IMR-90 (cell line): ENCODE measurements around the gene FZD7. TPM values are rescaled to one million over a fixed set of nuclear protein-coding genes. Genes with fewer than 3 reads are reported as not detected.

Source experiments
- ATAC-seq: fragments of 200-7000 bp; cut with Tn5 transposase; 2 replicates; pipeline ENCODE4 v1.9.1; 2020; ENCODE audit warnings: low read depth, mild to moderate bottlenecking, moderate library complexity
- BruUV-seq: library from RNA; stranded (reverse); fragments of 400-500 nt; replicated peaks from 2 replicates; lab custom pipeline; 2021; lab: Mats Ljungman, UMichigan
- CTCF ChIA-PET: fragments of 300-600 bp; formaldehyde crosslinking; extraction: SDS; loops from one replicate; lab custom pipeline; 2021; ENCODE audit warnings: antibody characterized with exemption; lab: Yijun Ruan, JAX
- POLR2A ChIA-PET: fragments of 300-600 bp; sonication (Branson Sonifier 250); formaldehyde crosslinking; loops from one replicate; lab custom pipeline; 2022; ENCODE audit warnings: antibody characterized with exemption; ENCODE audit not compliant: unreplicated experiment; lab: Charles Lee
- DNase-seq: peaks from one replicate; pipeline ENCODE4 v3.0.0; 2013
- H2AFZ ChIP-seq: replicated peaks from 2 replicates; pipeline ENCODE3; 2013; ENCODE audit warnings: low read length, mild to moderate bottlenecking; ENCODE audit not compliant: poor library complexity
- H2AK5ac ChIP-seq: 2 replicates; pipeline ENCODE4 v1.6.1; 2013; ENCODE audit warnings: low read depth, low read length, inconsistent platforms
- H2AK9ac ChIP-seq: replicated peaks from 2 replicates; pipeline ENCODE3; 2013; ENCODE audit warnings: mild to moderate bottlenecking, low read depth, low read length, moderate library complexity; ENCODE audit not compliant: poor library complexity
- H2BK120ac ChIP-seq: 2 replicates; pipeline ENCODE4 v1.6.1; 2013; ENCODE audit warnings: low read depth, low read length, inconsistent platforms
- H2BK15ac ChIP-seq: 3 replicates; pipeline ENCODE4 v1.6.1; 2013; ENCODE audit warnings: low read depth, low read length, inconsistent platforms
- H2BK20ac ChIP-seq: 2 replicates; pipeline ENCODE4 v1.6.1; 2013; ENCODE audit warnings: low read depth, mild to moderate bottlenecking, inconsistent platforms, low read length, moderate library complexity
- H2BK5ac ChIP-seq: 2 replicates; pipeline ENCODE4 v1.6.1; 2013; ENCODE audit warnings: mild to moderate bottlenecking, low read depth, low read length, inconsistent platforms; ENCODE audit not compliant: poor library complexity, severe bottlenecking
- H3K14ac ChIP-seq: replicated peaks from 2 replicates; pipeline ENCODE4 v1.6.1; 2013; ENCODE audit warnings: low read depth, low read length, inconsistent platforms
- H3K18ac ChIP-seq: 2 replicates; pipeline ENCODE4 v1.6.1; 2013; ENCODE audit warnings: low read depth, low read length, control low read depth
- H3K23ac ChIP-seq: 2 replicates; pipeline ENCODE4 v1.6.1; 2013; ENCODE audit warnings: low read depth, low read length, inconsistent platforms
- H3K27ac ChIP-seq: 2 replicates; pipeline ENCODE4 v1.5.1; 2013; ENCODE audit warnings: mild to moderate bottlenecking, control low read depth, low read length; ENCODE audit not compliant: insufficient read depth
- H3K27me3 ChIP-seq: 2 replicates; pipeline ENCODE4 v1.6.1; 2013; ENCODE audit warnings: low read length; ENCODE audit not compliant: control insufficient read depth, insufficient read depth
- H3K36me3 ChIP-seq: 2 replicates; pipeline ENCODE4 v1.6.1; 2013; ENCODE audit warnings: low read length, mixed read lengths; ENCODE audit not compliant: control insufficient read depth, insufficient read depth
- H3K4ac ChIP-seq: 2 replicates; pipeline ENCODE4 v1.6.1; 2013; ENCODE audit warnings: low read depth, low read length, inconsistent platforms
- H3K4me1 ChIP-seq: 2 replicates; pipeline ENCODE4 v1.6.1; 2013; ENCODE audit warnings: low read length, mixed read lengths; ENCODE audit not compliant: control insufficient read depth, insufficient read depth
- H3K4me2 ChIP-seq: 2 replicates; pipeline ENCODE4 v1.6.1; 2013; ENCODE audit warnings: low read depth, mild to moderate bottlenecking, control low read depth, low read length, moderate library complexity
- H3K4me3 ChIP-seq: 2 replicates; pipeline ENCODE4 v1.5.1; 2013; ENCODE audit warnings: low read depth, mild to moderate bottlenecking, control low read depth, low read length, moderate library complexity; ENCODE audit not compliant: insufficient read depth
- H3K56ac ChIP-seq: 2 replicates; pipeline ENCODE4 v1.6.1; 2013; ENCODE audit warnings: low read length, inconsistent platforms; ENCODE audit not compliant: insufficient read depth; ENCODE audit errors: extremely low read depth
- H3K79me1 ChIP-seq, 2 experiments: 2 replicates each; pipeline ENCODE4 v1.6.1; 2013; ENCODE audit warnings: low read length in 2 of 2, inconsistent platforms in 1 of 2, low read depth in 1 of 2
- H3K9ac ChIP-seq: 2 replicates; pipeline ENCODE4 v1.6.1; 2013; ENCODE audit warnings: low read depth, low read length, control low read depth
- H3K9me1 ChIP-seq: 2 replicates; pipeline ENCODE4 v1.6.1; 2013; ENCODE audit warnings: low read length, inconsistent platforms; ENCODE audit not compliant: insufficient read depth
- H3K9me3 ChIP-seq: 2 replicates; pipeline ENCODE4 v1.6.1; 2013; ENCODE audit warnings: low read length; ENCODE audit not compliant: control insufficient read depth, insufficient read depth
- H4K20me1 ChIP-seq: 2 replicates; pipeline ENCODE4 v1.6.1; 2013; ENCODE audit warnings: low read length, inconsistent platforms; ENCODE audit not compliant: insufficient read depth
- H4K5ac ChIP-seq: 2 replicates; pipeline ENCODE4 v1.6.1; 2013; ENCODE audit warnings: mild to moderate bottlenecking, low read depth, low read length, control low read depth
- H4K8ac ChIP-seq, 2 experiments: 2 replicates each; pipeline ENCODE4 v1.6.1; 2013; ENCODE audit warnings: low read depth in 2 of 2, low read length in 2 of 2, control low read depth in 1 of 2, inconsistent platforms in 1 of 2
- H4K91ac ChIP-seq: 2 replicates; pipeline ENCODE4 v1.6.1; 2013; ENCODE audit warnings: low read depth, low read length, inconsistent platforms; ENCODE audit not compliant: insufficient read depth
- BHLHE40 ChIP-seq: fragments of 150-350 bp; IDR thresholded peaks from 2 replicates; pipeline ENCODE4 v1.6.1; 2016; ENCODE audit warnings: mild to moderate bottlenecking, low read depth, low read length
- CEBPB ChIP-seq: IDR thresholded peaks from 2 replicates; pipeline ENCODE4 v1.6.1; 2012; ENCODE audit warnings: low read depth, low read length, improper control_type of control experiment
- CHD1 ChIP-seq: IDR thresholded peaks from 2 replicates; pipeline ENCODE4 v1.6.1; 2012; ENCODE audit warnings: low read depth, low read length, improper control_type of control experiment
- CTCF ChIP-seq: conservative IDR thresholded peaks from 2 replicates; pipeline ENCODE4 v1.5.1; 2012; ENCODE audit warnings: mild to moderate bottlenecking, low read depth, low read length, improper control_type of control experiment
- ELK1 ChIP-seq: fragments of 150-350 bp; IDR thresholded peaks from 2 replicates; pipeline ENCODE4 v1.6.1; 2016; ENCODE audit warnings: low read depth, mild to moderate bottlenecking, low read length, moderate library complexity, borderline replicate concordance
- MAFK ChIP-seq: IDR thresholded peaks from 2 replicates; pipeline ENCODE4 v1.6.1; 2012; ENCODE audit warnings: low read depth, low read length, improper control_type of control experiment
- MAZ ChIP-seq: IDR thresholded peaks from 2 replicates; pipeline ENCODE4 v1.6.1; 2012; ENCODE audit warnings: low read depth, mild to moderate bottlenecking, low read length, improper control_type of control experiment, moderate library complexity, borderline replicate concordance
- MXI1 ChIP-seq: IDR thresholded peaks from 2 replicates; pipeline ENCODE4 v1.6.1; 2012; ENCODE audit warnings: low read depth, mild to moderate bottlenecking, low read length, moderate library complexity, borderline replicate concordance
- NFE2L2 ChIP-seq: fragments of 150-350 bp; IDR thresholded peaks from 2 replicates; pipeline ENCODE4 v1.6.1; 2016; ENCODE audit warnings: low read depth, mild to moderate bottlenecking, low read length
- POLR2A ChIP-seq: IDR thresholded peaks from 2 replicates; pipeline ENCODE4 v1.6.1; 2012; ENCODE audit warnings: mild to moderate bottlenecking, low read depth, low read length
- RAD21 ChIP-seq: IDR thresholded peaks from 2 replicates; pipeline ENCODE4 v1.6.1; 2012; ENCODE audit warnings: low read length, improper control_type of control experiment
- RFX5 ChIP-seq: IDR thresholded peaks from 2 replicates; pipeline ENCODE4 v1.8.0; 2012; ENCODE audit warnings: low read depth, mild to moderate bottlenecking, low read length, moderate library complexity
- SMC3 ChIP-seq: fragments of 150-350 bp; IDR thresholded peaks from 2 replicates; pipeline ENCODE4 v1.6.1; 2016; ENCODE audit warnings: low read depth, mild to moderate bottlenecking, antibody characterized with exemption, low read length, moderate library complexity
- USF2 ChIP-seq: fragments of 150-350 bp; IDR thresholded peaks from 2 replicates; pipeline ENCODE4 v1.6.1; 2017; ENCODE audit warnings: mild to moderate bottlenecking, antibody characterized with exemption, low read length, low read depth
- WGBS, 2 experiments: methylation state at CpG; one replicate each; pipeline versions ENCODE4 v1.1.5 to v1.1.7; 2013; ENCODE audit warnings: missing lambda C conversion rate in 2 of 2; ENCODE audit not compliant: insufficient read length in 1 of 2; ENCODE audit errors: extremely low coverage in 2 of 2; 5-methylcytosine and 5-hydroxymethylcytosine counted together
- dilution Hi-C: fragments of 300-500 bp; cut with HindIII; formaldehyde crosslinking; loops from one replicate; pipeline ENCODE4 v1.14.3; 2018; ENCODE audit warnings: low sequenced_read_pairs; ENCODE audit not compliant: unreplicated experiment
- in situ Hi-C: fragments of 300-500 bp; cut with MboI; formaldehyde crosslinking; loops from 3 replicates; pipeline ENCODE4 v1.14.3; 2019; ENCODE audit warnings: low sequenced_read_pairs, inconsistent platforms, mixed read lengths
- intact Hi-C: fragments of 100-400 bp; cut with micrococcal nuclease; formaldehyde crosslinking; loops from 2 replicates; pipeline ENCODE4 v1.10.0; 2022
- polyA plus RNA-seq, 3 experiments: library from polyadenylated mRNA; depleted of rRNA; stranded (reverse); fragments of >200 nt; gene quantifications; 2 replicates each; pipeline ENCODE4 v1.2.3, GENCODE V29; 2012; ENCODE audit warnings: low replicate concordance in 1 of 3
- total RNA-seq: library from RNA; depleted of rRNA; stranded (reverse); fragments of >200 nt; gene quantifications from 2 replicates; pipeline ENCODE4 v1.2.3, GENCODE V29; 2012

The FZD7 gene
- total and polyA plus RNA-seq, 2 of the 4 experiments (the other 2 are of a cell fraction), result 62.4 to 90.9 TPM

GRCh38 chr2:202061695-202062094 lies 28.0 kb downstream of the FZD7 start:
- H3K27me3 ChIP-seq, result no peaks in the 10 kb centered on the region
- no peaks in the 10 kb centered on the region for H3K79me1 ChIP-seq
- no peak overlapping the region for H3K9ac ChIP-seq
- no peak overlapping the region for H3K56ac ChIP-seq
- in situ Hi-C loops (no loop called here), intact Hi-C loops (no loop called here), dilution Hi-C loops (no loop called here)
- H3K9me3 ChIP-seq, result no peaks in the 10 kb centered on the region
- no peak for DNase-seq
- no peak overlapping the region for H3K4me2 ChIP-seq
- no peak overlapping the region for H2AK9ac ChIP-seq
- no peak overlapping the region for H2AK5ac ChIP-seq
- no peak overlapping the region for H3K14ac ChIP-seq
- POLR2A ChIA-PET, result no interaction called here
- no peak for ATAC-seq
- H3K4ac ChIP-seq, result no peak overlapping the region
- H4K91ac ChIP-seq, result no peak overlapping the region
- TF ChIP-seq BHLHE40 (no peak), RAD21 (no peak), MAFK (no peak), CEBPB (no peak), CHD1 (no peak), USF2 (no peak), MAZ (no peak), POLR2A (no peak), SMC3 (no peak), RFX5 (no peak), CTCF (no peak), ELK1 (no peak), NFE2L2 (no peak), MXI1 (no peak)
- no peaks in the 10 kb centered on the region for H3K36me3 ChIP-seq
- no peak overlapping the region for H3K27ac ChIP-seq
- no peak overlapping the region for H3K4me3 ChIP-seq
- BruUV-seq, result no TSS peak
- no CpG with 5 or more reads among the region's 2 CpGs for WGBS, 2 experiments
- CTCF ChIA-PET, result interaction anchor here (0.6 to 0.7 kb wide), 2 partner anchors 21 to 195 kb away, joined by 4 read pairs; no protein-coding TSS in a partner anchor
- no peak overlapping the region for H3K23ac ChIP-seq
- no peak overlapping the region for H2AFZ ChIP-seq
- H4K8ac ChIP-seq, result no peak overlapping the region
- no peak overlapping the region for H2BK15ac ChIP-seq
- no peak overlapping the region for H2BK20ac ChIP-seq
- no peaks in the 10 kb centered on the region for H4K20me1 ChIP-seq
- no peak overlapping the region for H4K5ac ChIP-seq
- H3K18ac ChIP-seq, result no peak overlapping the region
- no peak overlapping the region for H2BK120ac ChIP-seq
- no peak overlapping the region for H2BK5ac ChIP-seq
- H3K9me1 ChIP-seq, result 0 out of 2 replicates have a peak, but pooled peaks cover 7% of the 10 kb centered on the region
- H3K4me1 ChIP-seq, result peaks cover 10% of the 10 kb centered on the region
